ENCODE results near the gene FGF19.
"Not testable (repeated sequence)": the region's sequence is repeated elsewhere in the genome, so short reads cannot be mapped to it uniquely, and the experiment has no call there.

Gene FGF19

GRCh38 chr11:69697861-69698260 lies 6.0 kb downstream of the FGF19 start:
- no peak overlapping the region for H3K4me3 ChIP-seq (ENCODE audit: low read depth, low read length)
- no peak for DNase-seq (ENCODE audit: low read depth)
- no peak for TF ChIP-seq CTCF (IDR thresholded peaks at IDR 0.05; ENCODE audit: control insufficient read depth, extremely low read depth, insufficient read depth)

- no peak for DNase-seq (ENCODE audit: low read depth)
- H3K4me3 ChIP-seq (ENCODE audit: low read depth, low read length) = no peak overlapping the region
- no peak for TF ChIP-seq CTCF (IDR thresholded peaks at IDR 0.05; ENCODE audit: control insufficient read depth, extremely low read depth, insufficient read depth)
These were observed 6.4 kb downstream of the FGF19 start for GRCh38 chr11:69697469-69697843.

DNA sequence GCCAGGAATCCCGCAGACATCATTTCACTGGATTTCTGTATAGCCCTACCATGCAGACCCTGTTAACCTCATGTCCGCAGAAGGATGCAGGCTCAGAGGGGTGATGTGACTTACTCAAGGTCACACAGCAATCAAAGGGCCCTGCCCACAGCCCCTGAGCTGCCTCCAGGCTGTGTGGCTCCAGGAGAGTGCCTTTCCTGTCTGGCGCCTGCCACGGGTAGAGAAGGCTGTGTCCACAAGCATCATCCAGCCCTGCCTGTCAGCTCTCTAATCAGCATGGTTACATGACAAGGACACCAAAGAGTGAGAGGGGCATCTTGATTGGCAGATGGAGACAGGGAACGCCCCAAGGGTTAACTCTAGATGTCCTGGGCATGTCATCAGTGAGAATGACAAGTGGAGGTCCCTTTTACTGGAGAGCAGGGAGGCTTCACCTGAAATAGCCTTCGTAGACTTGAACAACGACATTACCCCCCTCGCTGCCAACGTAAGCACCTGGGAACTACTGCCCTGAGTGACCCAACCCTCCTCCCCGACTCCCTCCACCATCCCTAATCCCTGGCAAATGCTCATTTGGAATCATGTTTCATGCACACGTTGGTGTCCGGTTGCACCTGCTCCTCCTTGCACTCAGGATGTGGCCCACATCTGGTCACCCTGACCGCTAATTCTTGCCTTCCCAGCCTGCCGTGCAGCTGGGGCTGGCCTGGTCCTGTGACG lies 6.9 kb downstream of the FGF19 start:
- no peak for DNase-seq (ENCODE audit: low read depth)
- no peak overlapping the region for H3K4me3 ChIP-seq (ENCODE audit: low read depth, low read length)

DNA sequence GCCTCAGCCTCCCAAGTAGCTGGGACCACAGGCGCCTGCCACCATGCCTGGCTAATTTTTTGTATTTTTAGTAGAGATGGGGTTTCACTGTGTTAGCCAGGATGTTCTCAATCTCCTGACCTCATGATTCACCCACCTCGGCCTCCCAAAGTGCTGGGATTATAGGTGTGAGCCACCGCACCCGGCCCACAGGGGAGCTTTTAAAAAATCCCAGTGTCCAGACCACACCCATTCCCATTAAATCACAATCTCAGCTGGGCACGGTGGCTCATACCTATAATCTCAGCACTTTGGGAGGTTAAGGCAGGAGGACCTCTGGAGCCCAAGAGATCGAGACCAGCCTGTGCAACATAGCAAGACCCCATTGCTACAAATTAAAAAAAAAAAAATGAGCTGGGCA lies 7.8 kb downstream of the FGF19 start:
- H3K4me3 ChIP-seq (ENCODE audit: low read depth, low read length); DNase-seq (ENCODE audit: low read depth): not testable (repeated sequence)

More for the DNA sequence above, 6.9 kb downstream of the FGF19 start:
- TF ChIP-seq CTCF (IDR thresholded peaks at IDR 0.05; ENCODE audit: control insufficient read depth, extremely low read depth, insufficient read depth) = no peak

GRCh38 chr11:69695581-69695980 lies 8.2 kb downstream of the FGF19 start:
- no peak for TF ChIP-seq CTCF (IDR thresholded peaks at IDR 0.05; ENCODE audit: control insufficient read depth, extremely low read depth, insufficient read depth)
- no peak for DNase-seq (ENCODE audit: low read depth)
- H3K4me3 ChIP-seq (ENCODE audit: low read depth, low read length) = no peak overlapping the region

DNA sequence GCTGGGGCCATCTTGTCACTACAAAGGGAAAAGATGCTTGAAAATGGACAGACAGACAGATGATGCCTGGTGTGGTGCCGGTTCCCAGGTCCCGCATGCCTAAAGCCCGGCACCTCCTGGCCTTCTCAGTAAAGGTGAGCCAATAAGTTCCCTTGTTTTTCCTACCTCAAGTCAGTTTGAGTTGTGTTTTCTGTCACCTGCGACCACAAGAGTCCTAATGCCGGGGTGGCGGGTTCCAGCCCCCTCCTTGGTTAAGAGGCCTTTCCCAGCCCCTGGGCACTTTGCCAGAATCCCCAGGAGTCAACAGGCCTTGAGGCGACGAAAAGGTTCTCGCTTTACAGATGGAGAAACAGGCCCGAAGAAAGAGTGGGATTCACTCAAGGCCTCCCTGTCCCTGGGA lies 9.0 kb downstream of the FGF19 start:
- H3K4me3 ChIP-seq (ENCODE audit: low read depth, low read length) = no peak overlapping the region
- TF ChIP-seq CTCF (IDR thresholded peaks at IDR 0.05; ENCODE audit: control insufficient read depth, extremely low read depth, insufficient read depth) = no peak
- no peak for DNase-seq (ENCODE audit: low read depth)

- TF ChIP-seq CTCF (IDR thresholded peaks at IDR 0.05; ENCODE audit: control insufficient read depth, extremely low read depth, insufficient read depth) = no peak
- no peak for DNase-seq (ENCODE audit: low read depth)
- H3K4me3 ChIP-seq (ENCODE audit: low read depth, low read length) = no peak overlapping the region
These were observed 11.4 kb downstream of the FGF19 start for GRCh38 chr11:69692422-69692821.

Measured in LNCaP clone FGC (cell line).